GM20431 (cell line): Measurements from ENCODE around the gene FXR2.

Experiments
- in situ Hi-C: fragments of 300-500 bp; cut with MseI, MboI; formaldehyde crosslinking; loops from one replicate; pipeline ENCODE4 v1.15.0; 2020; ENCODE audit warnings: low sequenced_read_pairs; ENCODE audit not compliant: unreplicated experiment

FXR2 gene

GRCh38 chr17:7591596-7591995, 23.1 kb downstream of the FXR2 start:
- in situ Hi-C loops, result loop anchor here (25.0 kb wide), 1 partner anchor 554 kb away; the partner anchor contains the start of genes SLC16A11 and SLC16A13

GRCh38 chr17:7590743-7591142, 24.0 kb downstream of the FXR2 start:
- in situ Hi-C loops, result loop anchor here (25.0 kb wide), 1 partner anchor 553 kb away; the partner anchor contains the start of genes SLC16A11 and SLC16A13

GRCh38 chr17:7589891-7590691, 24.6 kb downstream of the FXR2 start, which contains the start of gene SOX15:
Gene SOX15 (minus strand): TSS chr17:7590094. CDS start chr17:7589676, 418 bp downstream.
- in situ Hi-C loops, result loop anchor here (25.0 kb wide), 1 partner anchor 553 kb away; the partner anchor contains the start of genes SLC16A11 and SLC16A13

GRCh38 chr17:7589204-7589868, 25.4 kb downstream of the FXR2 start:
- in situ Hi-C loops, result loop anchor here (25.0 kb wide), 1 partner anchor 552 kb away; the partner anchor contains the start of genes SLC16A11 and SLC16A13

- in situ Hi-C loops, result loop anchor here (25.0 kb wide), 1 partner anchor 551 kb away; the partner anchor contains the start of genes SLC16A11 and SLC16A13
Measured at GRCh38 chr17:7588553-7589203, 26.0 kb downstream of the FXR2 start.

- in situ Hi-C loops, result loop anchor here (25.0 kb wide), 1 partner anchor 550 kb away; the partner anchor contains the start of genes SLC16A11 and SLC16A13
Measured at GRCh38 chr17:7587420-7588151, 27.1 kb downstream of the FXR2 start.

- in situ Hi-C loops, result loop anchor here (25.0 kb wide), 1 partner anchor 550 kb away; the partner anchor contains the start of genes SLC16A11 and SLC16A13
Measured at GRCh38 chr17:7586673-7587419, 27.9 kb downstream of the FXR2 start.

GRCh38 chr17:7583253-7584109, 31.2 kb downstream of the FXR2 start, which contains the start of gene MPDU1:
Gene MPDU1 (plus strand): TSS chr17:7583852. CDS start chr17:7583863, 11 bp downstream.
- in situ Hi-C loops, result loop anchor here (25.0 kb wide), 1 partner anchor 546 kb away; the partner anchor contains the start of genes SLC16A11 and SLC16A13

GRCh38 chr17:7582396-7583252, 32.1 kb downstream of the FXR2 start:
- in situ Hi-C loops, result loop anchor here (25.0 kb wide), 1 partner anchor 545 kb away; the partner anchor contains the start of genes SLC16A11 and SLC16A13

GRCh38 chr17:7580604-7581575, 33.8 kb downstream of the FXR2 start:
- in situ Hi-C loops, result loop anchor here (25.0 kb wide), 1 partner anchor 544 kb away; the partner anchor contains the start of genes SLC16A11 and SLC16A13

GRCh38 chr17:7579834-7580603, 34.7 kb downstream of the FXR2 start:
- in situ Hi-C loops, result loop anchor here (25.0 kb wide), 1 partner anchor 543 kb away; the partner anchor contains the start of genes SLC16A11 and SLC16A13

GRCh38 chr17:7579001-7579833, 35.5 kb downstream of the FXR2 start, which contains the start of gene CD68:
Gene CD68 (plus strand): TSS chr17:7579638. CDS start chr17:7579678, 40 bp downstream.
- in situ Hi-C loops, result loop anchor here (25.0 kb wide), 1 partner anchor 542 kb away; the partner anchor contains the start of genes SLC16A11 and SLC16A13
